HepG2 (cell line): ENCODE data around the gene RPS5.

ENCODE experiments used
- HMG20B ChIP-seq: conservative IDR thresholded peaks from 2 replicates; pipeline ENCODE4 v1.6.1; 2016; ENCODE audit warnings: missing genetic modification reagents, missing compliant biosample characterization
- NR1H2 ChIP-seq: sonication (generic); formaldehyde crosslinking; IDR thresholded peaks from 2 replicates; pipeline ENCODE4 v1.8.1; 2022; ENCODE audit warnings: low read depth, missing genetic modification reagents, borderline replicate concordance
- NR2C2 ChIP-seq: sonication (generic); formaldehyde crosslinking; IDR thresholded peaks from 2 replicates; pipeline ENCODE4 v1.4.0; 2020; ENCODE audit warnings: missing genetic modification reagents, mild to moderate bottlenecking, moderate library complexity, borderline replicate concordance
- RAD21 ChIP-seq: fragments of 450-650 bp; formaldehyde crosslinking; IDR thresholded peaks from 2 replicates; pipeline ENCODE4 v1.5.0; 2020; ENCODE audit warnings: mild to moderate bottlenecking
- SMC3 ChIP-seq: IDR thresholded peaks from 2 replicates; pipeline ENCODE4 v1.6.1; 2011; ENCODE audit warnings: low read length, improper control_type of control experiment
- SP4 ChIP-seq: sonication (generic); formaldehyde crosslinking; IDR thresholded peaks from 2 replicates; pipeline ENCODE4 v1.8.1; 2023; ENCODE audit warnings: mild to moderate bottlenecking, missing genetic modification reagents
- ZNF670 ChIP-seq: sonication (generic); formaldehyde crosslinking; IDR thresholded peaks from 2 replicates; pipeline ENCODE4 v1.8.0; 2022; ENCODE audit warnings: mild to moderate bottlenecking, missing genetic modification reagents, borderline replicate concordance
- TF ChIP-seq, protein P1 (sequence below): sonication (generic); formaldehyde crosslinking; IDR thresholded peaks from 2 replicates; pipeline ENCODE4 v1.5.0; 2020; ENCODE audit warnings: mild to moderate bottlenecking, missing genetic modification reagents, moderate library complexity
- TF ChIP-seq, protein P2 (sequence below): sonication (generic); formaldehyde crosslinking; IDR thresholded peaks from 2 replicates; pipeline ENCODE4 v1.8.0; 2022; ENCODE audit warnings: mild to moderate bottlenecking, missing genetic modification reagents, borderline replicate concordance

DNA sequence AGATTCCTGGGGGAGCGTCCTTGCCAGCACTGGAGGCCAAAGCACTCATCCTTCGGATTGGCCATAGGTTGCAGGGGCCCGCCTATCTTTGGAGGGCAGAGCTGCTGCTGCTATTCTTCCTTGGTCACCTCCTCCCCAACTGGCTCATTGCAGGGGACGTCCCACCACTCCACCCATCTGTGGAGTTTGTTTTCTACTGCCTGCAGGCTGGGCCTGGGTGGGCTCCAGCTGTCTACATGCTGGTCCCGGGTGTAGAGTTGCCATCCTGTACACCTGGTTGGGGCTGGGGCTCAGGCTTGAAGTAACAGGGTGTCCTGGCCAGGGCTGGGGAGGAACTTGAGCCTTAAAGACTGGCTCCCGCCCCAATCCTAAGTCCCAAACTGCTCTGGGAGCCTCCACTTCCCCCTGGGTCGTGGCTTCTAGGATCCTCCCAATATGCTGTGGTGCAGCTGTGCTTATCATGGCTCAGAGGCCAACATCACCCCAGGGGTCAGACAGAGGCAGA lies 10.5 kb downstream of the RPS5 start:
- TF ChIP-seq NR2C2 (CRISPR knock-in tag) (no peak), HMG20B (CRISPR knock-in tag) (no peak), ZNF670 (no peak), SP4 (no peak), NR1H2 (CRISPR knock-in tag) (no peak), SMC3 (no peak), RAD21 (CRISPR knock-in tag) (no peak)
- TF ChIP-seq, protein P1, sequence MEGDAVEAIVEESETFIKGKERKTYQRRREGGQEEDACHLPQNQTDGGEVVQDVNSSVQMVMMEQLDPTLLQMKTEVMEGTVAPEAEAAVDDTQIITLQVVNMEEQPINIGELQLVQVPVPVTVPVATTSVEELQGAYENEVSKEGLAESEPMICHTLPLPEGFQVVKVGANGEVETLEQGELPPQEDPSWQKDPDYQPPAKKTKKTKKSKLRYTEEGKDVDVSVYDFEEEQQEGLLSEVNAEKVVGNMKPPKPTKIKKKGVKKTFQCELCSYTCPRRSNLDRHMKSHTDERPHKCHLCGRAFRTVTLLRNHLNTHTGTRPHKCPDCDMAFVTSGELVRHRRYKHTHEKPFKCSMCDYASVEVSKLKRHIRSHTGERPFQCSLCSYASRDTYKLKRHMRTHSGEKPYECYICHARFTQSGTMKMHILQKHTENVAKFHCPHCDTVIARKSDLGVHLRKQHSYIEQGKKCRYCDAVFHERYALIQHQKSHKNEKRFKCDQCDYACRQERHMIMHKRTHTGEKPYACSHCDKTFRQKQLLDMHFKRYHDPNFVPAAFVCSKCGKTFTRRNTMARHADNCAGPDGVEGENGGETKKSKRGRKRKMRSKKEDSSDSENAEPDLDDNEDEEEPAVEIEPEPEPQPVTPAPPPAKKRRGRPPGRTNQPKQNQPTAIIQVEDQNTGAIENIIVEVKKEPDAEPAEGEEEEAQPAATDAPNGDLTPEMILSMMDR (CRISPR knock-in tag): no peak
- TF ChIP-seq, protein P2, sequence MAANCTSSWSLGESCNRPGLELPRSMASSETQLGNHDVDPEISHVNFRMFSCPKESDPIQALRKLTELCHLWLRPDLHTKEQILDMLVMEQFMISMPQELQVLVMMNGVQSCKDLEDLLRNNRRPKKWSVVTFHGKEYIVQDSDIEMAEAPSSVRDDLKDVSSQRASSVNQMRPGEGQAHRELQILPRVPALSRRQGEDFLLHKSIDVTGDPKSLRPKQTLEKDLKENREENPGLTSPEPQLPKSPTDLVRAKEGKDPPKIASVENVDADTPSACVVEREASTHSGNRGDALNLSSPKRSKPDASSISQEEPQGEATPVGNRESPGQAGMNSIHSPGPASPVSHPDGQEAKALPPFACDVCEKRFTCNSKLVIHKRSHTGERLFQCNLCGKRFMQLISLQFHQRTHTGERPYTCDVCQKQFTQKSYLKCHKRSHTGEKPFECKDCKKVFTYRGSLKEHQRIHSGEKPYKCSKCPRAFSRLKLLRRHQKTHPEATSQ: no peak
